HG03159 (cell line): Measurements from ENCODE around the gene UNC5C.

ENCODE experiments used
- ATAC-seq: cut with Tn5 transposase; IDR thresholded peaks from one replicate; pipeline ENCODE4 v1.9.1; 2021; ENCODE audit warnings: mild to moderate bottlenecking, moderate library complexity; ENCODE audit not compliant: unreplicated experiment

Gene UNC5C

GRCh38 chr4:95284655-95285054 is 264.1 kb downstream of the UNC5C start:
- ATAC-seq: no peak

GRCh38 chr4:95283320-95283719 is 265.5 kb downstream of the UNC5C start:
- no peak for ATAC-seq

GRCh38 chr4:95272797-95273196 is 276.0 kb downstream of the UNC5C start:
- ATAC-seq: no peak

DNA sequence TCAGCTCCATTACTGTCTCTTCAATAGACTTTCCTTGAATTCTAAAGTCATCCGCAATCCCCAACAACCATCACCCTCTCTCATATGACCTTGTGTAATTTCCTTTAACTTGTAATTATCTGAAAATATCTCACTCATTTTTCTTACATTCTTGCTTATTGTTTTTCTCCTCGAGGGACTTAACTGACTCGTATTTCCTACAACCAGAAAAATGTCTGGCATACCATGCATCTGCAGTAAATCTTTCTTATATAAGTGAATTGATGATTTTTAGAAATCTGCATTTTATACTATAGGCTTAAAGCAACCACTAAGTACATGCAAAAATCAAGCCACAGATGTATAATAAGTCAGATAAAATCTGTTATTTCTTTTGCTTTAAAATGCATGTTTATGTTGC is 276.7 kb downstream of the UNC5C start:
- ATAC-seq: no peak

DNA sequence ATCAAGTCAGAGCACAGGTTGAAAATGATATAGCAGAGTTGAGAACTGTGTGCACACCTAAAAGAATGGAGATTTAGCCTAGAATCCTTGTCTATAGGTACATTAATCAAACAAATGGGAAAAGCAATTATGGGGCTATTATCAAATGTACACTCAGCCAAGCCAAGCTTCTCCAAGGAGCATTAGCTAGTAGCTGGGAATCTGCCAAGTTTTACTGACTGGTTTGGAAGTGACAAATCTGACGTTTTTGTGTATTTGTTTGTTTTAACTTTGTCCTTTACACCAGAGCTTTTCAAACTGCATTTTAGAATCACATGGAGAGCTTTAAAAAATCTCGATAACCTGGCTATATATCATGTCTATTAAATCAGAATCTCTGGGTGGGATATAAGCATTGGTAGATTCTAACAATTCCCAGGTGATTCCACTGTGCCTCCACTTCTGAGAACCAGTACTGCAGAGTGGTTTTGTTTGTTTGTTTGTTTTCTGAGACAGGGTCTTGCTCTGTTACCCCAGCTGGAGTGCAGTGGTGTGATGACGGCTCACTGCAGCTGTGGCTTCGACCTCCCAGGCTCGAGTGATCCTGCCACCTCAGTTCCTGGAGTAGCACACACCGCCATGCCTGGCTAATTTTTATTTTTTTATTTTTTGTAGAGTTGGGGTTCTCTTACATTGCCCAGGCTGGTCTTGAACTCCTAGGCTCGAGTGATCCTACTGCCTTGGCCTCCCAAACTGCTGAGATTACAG is 279.8 kb downstream of the UNC5C start:
- ATAC-seq: no peak

GRCh38 chr4:95267081-95267480 is 281.7 kb downstream of the UNC5C start:
- no peak for ATAC-seq

DNA sequence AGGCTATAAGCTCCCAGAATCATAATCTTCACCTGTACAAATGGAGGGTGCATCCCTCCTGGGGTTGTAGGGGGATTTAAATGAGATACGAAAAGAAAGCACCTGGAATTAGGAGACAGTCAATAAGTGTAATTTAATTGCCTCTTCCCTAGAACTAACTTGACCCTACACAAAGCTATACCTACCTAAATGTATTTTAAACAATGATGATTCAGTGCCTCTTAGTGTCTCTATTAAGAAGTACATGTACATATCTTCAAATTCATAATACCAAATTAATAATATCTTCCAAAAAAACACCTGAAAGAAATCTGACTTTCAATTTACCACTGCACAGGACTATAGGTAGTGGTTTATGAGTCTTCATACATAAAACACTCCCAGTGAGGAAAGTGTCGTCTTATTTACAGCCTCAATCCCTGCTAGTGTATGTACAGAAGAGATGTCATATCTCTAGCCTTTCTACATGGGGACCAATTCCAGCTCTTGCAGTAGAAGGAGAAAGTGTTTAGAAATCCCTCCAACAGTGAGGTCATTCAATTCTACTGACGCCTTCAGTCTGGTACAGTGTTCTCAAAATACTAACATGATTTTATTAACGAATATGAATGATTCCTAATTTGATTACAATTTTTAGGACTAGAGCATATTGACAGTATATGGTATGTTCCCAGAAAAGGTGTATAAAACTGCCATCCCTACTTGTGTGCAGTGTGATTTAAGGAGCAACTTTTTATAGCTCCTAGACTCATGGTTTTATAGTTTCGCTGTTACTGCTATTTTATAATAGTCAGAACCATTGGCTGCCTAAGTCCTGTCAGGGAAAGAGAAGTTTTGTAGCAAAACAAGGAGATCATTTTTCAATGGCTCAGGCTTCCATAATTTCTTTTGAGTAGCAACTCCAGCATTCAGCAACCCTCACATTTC is 282.7 kb downstream of the UNC5C start:
- no peak for ATAC-seq

DNA sequence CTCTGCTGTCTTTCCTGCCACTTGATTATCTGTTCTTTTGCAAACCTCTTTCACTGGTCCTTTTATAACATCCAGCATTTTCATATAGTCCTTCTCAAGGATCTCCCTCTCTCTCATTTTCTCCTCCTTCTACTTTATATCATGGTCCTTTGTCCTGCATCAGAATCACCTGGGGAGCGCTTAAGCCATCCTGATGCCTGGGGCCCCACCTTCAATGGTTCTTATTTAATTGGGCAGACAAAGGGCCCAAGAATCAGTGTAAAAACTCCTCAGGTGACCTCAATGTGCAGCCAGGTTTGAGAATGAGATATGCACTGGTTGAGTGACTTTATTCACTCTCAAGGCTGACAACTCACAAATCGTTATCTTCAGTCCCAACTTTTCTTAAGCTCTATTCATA is 283.9 kb downstream of the UNC5C start:
- no peak for ATAC-seq

GRCh38 chr4:95263960-95264359 is 284.8 kb downstream of the UNC5C start:
- ATAC-seq: no peak

GRCh38 chr4:95263391-95263790 is 285.4 kb downstream of the UNC5C start:
- no peak for ATAC-seq

DNA sequence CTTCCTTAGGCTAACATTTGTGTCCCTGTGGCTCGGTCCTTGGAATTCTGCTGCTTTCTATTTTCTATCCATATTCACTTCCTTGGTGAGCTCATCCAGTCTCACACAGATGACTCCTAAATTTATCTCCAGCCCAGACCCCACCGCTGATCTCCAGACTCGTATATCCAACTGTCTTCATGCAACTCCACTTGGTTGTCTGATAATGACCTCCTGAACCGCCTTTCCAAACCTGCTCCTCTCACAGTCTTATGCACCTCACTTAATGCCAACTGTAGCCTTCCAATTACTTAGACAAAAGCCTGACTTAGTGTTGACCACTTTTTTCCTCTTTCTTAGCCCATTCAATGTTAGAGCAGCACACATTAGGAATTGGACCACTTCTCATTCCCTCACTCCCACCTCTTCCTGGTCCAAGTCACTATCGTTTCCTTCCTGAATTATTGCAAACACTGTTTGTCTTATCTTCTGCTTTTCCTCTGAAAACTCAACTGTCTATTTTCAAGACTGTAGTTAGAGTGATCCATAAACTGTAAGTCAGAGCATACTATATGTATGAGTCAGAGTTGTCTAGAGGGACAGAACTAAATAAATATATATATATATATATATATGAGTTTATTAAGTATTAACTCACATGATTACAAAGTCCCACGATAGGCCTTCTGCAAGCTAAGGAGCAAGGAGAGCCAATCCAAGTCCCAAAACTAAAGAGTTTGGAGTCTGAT is 292.5 kb downstream of the UNC5C start:
- no peak for ATAC-seq

DNA sequence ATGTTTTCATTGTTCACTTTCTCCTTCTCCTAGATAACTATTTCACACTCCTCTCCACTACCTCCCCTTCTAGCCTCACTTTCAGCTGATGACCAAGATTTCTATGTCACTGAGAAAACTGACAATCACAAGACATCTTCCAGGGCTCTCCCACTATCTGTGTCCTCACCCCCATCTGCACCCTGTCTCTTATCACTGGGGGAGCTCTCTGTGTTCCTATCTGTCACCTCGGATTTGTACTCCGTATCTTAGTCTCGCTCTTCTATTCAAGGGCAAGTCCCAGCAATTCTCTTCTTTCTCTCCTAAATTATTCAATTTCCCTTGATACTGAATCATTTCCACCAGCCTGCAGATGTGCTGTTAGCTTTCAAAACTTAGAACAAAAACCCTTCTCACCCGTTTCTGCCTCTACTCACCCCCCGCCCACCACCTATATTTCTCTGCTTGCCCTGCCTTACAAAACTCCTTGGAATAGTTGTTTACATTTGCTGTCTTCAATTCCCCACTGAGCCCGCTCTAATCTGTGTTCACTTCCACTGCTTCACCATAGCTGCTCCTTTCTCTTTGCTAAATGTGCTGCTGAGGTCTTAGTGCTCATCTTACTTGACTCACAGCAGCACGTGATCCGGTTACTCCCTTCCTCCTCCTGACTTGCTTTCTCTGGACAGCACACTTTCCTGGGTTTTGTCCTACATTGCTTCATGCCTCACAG is 293.2 kb downstream of the UNC5C start:
- ATAC-seq: no peak

GRCh38 chr4:95251568-95251967 is 297.2 kb downstream of the UNC5C start:
- no peak for ATAC-seq

DNA sequence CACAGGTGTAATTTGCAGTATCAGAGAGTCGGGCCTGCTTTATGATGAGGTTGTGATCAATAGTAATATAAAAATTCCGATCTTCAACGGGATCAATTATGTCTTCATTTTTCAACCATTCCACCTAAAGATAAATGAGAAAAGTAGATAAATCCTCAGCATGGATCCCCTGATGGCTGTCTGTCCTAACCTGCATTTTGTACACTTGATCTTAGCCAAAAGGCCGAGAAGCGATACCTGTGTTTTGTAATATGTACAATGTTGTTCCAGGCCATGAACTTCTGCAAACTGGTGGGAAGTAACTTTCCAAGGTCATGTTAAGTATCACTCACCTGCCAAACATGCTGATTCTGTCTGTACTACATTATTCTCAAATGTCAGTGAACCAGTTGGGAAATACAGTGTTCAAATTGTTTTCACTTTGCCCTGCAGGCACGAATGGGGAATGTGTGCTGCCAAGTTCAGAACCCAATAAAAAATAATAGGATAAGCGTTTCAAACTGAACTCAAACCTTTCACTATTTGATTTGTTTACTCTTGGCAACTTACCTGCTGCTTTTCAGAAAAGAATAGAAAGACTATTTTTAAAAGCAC is 298.1 kb downstream of the UNC5C start:
- no peak for ATAC-seq

DNA sequence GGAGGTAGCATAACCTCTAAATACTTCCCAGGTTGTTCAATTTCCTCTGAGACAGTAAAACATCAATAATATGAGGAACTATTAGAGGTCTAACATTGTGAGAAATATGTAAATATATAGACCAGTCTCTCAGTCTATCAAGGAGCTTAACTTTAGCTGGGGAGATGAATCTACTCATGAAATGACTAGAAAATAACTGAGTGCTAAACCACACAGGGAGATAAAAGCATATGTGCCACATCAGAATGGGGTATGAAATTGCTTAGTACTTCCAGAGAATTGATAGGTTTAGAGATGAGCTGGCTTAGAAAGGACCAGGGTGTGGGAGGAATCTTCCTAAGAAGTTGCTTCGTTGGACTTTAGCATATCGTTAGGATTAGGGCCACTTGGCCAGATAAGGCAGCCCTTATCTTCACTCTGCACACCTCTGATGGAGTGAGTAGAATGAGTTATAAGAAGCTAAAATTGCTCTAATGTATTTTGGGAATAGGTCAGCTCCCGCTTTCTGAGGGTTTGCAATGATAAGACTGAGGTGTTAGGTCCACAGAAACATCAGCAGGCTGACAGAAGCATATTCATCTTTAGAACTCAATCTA is 299.2 kb downstream of the UNC5C start:
- ATAC-seq: no peak

GRCh38 chr4:95248720-95249425 is 299.9 kb downstream of the UNC5C start:
- no peak for ATAC-seq

DNA sequence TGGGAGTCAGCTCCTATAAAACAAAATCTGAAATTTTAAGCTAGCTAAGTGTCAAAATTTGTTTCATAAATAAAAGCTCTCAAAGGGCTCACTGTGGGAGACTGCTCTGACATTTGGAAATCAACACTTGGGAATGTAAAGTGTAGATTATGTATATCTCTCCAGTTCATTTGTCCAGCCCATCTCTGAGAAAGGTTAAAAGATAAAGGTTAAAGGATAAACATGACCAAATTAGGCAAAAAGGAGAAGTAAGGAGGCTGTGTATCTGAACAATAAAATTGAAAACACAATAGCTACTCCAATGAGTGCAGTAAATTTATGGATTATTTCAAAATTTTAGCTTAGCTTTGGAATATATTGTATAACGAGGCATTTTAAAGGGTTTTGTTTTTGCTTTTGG is 304.9 kb downstream of the UNC5C start:
- ATAC-seq: no peak

DNA sequence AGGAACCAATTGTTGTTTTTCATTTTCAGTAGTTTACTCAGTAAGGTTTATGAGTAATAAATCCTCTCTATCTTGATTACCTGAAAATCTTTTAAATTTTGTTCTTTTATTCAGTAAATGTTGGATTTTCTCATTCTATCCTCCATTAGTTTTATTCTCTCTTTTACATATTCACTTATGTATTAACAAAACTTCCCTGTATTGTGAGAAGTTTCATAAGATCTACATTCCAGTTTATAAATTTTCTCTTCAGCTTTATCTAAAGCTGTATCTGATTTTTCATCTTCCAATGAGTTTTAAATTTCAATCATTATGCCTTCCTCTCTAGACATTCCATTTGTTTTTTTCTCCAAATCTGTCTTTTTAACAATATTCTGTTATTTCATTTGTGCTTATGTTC is 310.2 kb downstream of the UNC5C start:
- no peak for ATAC-seq

GRCh38 chr4:95232358-95233156 is 316.2 kb downstream of the UNC5C start:
- ATAC-seq: no peak
